Right lobe of liver (tissue), 4 donors: Measurements from ENCODE around the gene SOST.

ENCODE experiments used
- POLR2A ChIP-seq: fragments of 450-650 bp; IDR thresholded peaks from one replicate; pipeline ENCODE4 v1.6.1; 2017; ENCODE audit warnings: antibody characterized with exemption, mild to moderate bottlenecking
- TF ChIP-seq, protein P1 (sequence below), 4 donors: fragments of 200-600 bp in 3 of 4; fragments of 450-650 bp in 1 of 4; IDR thresholded peaks; one replicate each; pipeline versions ENCODE4 v1.5.1 to v1.8.0; 2016 to 2022; ENCODE audit warnings: antibody characterized with exemption in 4 of 4, mild to moderate bottlenecking in 2 of 4
- donor health status: DM: no; HTN: no; CAD: no.
- donor health status: DM: no; HTN: no; CAD: no.
- donor health status: DM: no; HTN: yes; CAD: no.

DNA sequence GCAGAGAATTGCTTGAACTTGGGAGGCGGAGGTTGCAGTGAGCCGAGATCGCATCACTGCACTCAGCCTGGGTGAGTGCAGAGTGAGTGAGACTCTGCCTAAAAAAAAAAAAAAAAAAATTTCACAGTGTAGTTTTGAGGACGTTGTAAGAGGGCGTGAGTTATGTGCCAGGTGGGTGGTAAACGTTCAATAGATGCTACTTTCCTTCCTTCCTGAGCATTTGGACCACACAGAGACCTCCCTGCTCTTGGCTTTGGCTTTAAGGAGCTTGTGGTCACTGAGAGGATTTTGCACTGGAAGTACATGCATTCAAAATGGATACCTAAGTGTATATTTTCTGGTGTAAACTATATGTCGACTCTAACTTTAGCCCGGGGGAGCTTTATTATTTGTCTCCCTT is 30.5 kb downstream of the SOST start:
- TF ChIP-seq, protein P1, sequence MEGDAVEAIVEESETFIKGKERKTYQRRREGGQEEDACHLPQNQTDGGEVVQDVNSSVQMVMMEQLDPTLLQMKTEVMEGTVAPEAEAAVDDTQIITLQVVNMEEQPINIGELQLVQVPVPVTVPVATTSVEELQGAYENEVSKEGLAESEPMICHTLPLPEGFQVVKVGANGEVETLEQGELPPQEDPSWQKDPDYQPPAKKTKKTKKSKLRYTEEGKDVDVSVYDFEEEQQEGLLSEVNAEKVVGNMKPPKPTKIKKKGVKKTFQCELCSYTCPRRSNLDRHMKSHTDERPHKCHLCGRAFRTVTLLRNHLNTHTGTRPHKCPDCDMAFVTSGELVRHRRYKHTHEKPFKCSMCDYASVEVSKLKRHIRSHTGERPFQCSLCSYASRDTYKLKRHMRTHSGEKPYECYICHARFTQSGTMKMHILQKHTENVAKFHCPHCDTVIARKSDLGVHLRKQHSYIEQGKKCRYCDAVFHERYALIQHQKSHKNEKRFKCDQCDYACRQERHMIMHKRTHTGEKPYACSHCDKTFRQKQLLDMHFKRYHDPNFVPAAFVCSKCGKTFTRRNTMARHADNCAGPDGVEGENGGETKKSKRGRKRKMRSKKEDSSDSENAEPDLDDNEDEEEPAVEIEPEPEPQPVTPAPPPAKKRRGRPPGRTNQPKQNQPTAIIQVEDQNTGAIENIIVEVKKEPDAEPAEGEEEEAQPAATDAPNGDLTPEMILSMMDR (IDR thresholded peaks at IDR 0.05): no peak
- TF ChIP-seq POLR2A: no peak
